Inflammatory macrophage treated with lipopolysaccharide for 4 hours (primary cell): Measurements from ENCODE around the gene OR2V1.
"Not testable (repeated sequence)": the region's sequence is repeated elsewhere in the genome, so short reads cannot be mapped to it uniquely, and the experiment has no call there.

Experiments used
- DNase-seq: peaks from one replicate; pipeline ENCODE4 v3.0.0-alpha.2; 2020

OR2V1 gene

DNA sequence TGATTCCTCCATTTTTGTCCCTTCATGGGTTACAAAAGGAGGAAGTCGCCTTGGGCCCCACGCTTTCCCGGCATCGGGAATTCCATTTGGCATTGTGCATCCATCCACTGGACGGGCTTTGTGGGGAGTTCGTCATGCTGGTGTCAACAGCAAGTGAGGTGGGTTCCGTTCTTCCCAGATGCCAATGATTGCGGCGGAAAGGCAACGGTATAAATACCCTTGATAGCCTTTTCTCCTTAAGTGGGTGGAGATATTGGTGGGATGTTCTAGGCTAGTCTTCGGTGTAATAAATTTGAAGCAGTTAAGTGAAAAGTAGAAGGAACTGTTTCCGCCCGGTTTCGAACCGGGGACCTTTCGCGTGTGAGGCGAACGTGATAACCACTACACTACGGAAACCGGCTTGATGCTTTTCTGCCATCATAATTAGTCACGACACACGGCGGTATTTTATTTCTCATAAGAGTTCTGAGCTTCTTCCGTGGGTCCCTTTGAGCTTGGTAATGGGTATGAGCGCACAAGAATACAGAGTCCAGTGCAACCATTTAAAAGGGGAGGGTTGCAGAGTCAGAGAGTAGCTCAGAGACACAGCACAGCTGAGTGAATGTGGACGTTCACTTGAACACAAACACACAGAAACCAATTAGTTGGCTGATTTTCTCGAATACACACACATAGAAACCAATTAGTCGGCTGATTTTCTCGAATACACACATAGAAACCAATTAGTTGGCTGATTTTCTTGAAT, 28.9 kb downstream of the OR2V1 start:
- not testable (repeated sequence) for DNase-seq

DNA sequence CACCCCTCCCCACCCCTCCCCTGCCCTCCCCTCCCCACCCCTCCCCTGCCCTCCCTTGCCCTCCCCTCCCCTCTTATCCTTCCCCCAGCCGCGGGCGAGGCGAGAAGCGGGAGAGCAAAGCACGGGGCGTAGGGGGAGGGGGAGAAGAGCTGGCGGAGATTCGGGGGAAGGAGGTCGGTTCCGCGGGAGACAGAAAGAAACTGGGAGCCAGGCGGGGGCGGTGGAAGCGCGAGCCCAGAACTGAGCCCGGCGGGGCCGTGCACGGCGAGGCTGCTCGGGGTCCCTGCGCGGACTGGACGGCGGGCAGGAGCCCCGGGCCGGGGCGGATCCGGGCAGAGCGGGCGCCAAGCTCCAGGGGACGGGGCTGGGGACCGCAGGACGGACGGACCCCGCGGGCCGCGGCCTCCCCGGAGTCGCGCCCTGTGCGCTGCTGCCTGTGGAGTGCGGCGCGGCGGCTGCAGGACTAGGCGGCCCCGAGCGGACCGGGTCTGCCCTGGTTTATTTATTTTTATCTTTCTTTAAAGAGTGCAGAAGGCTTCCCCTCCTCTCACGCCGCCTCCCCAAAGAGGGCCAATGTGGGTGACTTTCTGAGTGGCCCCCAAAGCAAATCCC, 29.8 kb downstream of the OR2V1 start:
- not testable (repeated sequence) for DNase-seq

DNA sequence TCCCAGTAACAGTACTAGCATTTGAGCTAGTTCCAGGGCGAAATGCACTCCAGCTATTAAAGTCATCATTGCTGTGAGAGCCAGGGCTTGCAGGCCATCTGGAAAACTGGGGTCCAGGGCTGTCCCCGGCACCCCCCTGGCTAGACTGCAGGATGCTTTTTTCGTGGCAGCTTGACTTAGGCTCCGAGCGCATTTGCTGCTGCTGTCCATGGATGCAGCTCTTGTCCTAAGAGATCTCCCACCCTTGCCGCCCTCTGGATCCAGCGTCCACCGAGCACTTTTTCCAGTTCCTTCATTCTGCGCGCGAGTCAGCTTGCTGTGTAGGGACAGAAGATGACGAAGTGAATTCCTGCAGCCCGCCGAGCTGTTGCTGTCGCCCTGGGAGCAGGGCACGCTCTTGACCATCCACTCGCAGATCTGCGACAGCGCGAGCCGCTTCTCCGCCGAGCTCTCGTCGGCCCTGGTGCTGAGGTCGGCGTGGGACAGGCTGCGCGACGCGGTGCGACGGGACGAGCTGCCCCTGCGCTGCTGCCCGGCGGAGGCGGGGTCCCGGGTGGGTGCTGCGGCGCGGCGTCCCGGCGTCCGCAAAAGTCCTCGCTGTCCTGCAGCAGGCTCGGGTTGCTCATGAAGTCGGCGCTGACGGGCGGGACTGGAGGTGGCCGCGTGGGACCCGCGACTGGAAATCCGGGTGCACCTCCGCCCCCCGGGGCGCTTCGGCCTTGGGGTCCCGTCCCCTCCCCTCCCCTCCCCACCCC, 30.7 kb downstream of the OR2V1 start:
- DNase-seq, result no peak

DNA sequence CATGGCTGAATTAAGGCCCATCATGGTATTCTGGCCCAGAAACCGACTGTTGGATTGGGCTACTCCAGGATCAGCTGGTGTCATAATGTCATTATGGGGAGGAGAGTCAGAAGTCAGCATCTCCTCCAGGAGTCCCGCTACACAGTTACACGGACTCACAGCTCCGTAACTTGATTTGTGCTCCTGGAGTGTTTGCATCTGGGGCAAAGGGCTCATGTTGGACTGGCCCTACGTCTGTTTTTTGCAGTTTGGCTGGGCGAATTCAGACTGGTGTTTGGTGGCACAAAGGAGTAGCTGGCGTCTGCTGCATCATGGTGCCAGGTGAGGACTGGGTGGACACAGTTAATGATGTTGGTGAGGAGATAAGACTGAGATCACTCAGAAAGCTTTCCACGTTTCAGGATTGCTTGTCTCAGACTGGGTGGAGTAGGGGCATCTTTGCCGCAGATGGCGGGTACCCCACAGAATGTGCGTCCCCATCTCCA, 31.3 kb downstream of the OR2V1 start:
- DNase-seq, result no peak

DNA sequence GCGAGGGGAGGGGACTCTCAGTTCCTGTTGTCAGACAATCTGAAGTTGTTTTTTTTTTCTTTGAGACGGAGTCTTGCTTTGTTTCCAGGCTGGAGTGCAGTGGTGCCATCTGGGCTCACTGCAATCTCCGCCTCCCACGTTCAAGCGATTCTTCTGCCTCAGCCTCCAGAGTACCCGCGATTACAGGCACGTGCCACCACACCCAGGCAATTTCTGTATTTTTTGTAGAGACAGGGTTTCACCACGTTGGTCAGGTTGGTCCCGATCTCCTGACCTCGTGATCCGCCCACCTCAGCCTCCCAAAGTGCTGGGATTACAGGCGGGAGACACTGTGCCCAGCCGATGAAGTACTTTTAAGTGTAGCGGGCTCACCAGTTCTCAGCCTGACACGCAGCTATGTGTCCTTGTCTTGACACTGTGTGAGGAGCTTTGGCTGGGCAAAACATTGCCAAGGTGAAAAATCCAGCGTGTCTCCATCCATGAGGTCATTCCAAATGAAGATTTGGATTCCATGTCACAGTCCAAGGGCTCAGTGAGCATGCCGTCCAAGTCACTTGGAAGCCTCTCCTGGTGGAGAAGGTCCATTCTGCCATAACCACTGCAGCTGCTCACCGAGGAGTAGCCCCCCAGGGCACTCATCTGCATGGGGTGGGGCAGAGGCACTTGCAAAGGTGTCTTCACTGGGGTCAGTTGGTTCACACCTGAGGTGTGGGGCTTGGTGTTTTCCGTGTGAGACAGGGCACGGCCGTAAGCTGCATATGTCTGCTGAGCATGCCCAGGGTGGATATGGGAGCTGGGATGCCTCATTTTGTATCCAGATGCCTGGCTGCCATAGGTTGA, 32.0 kb downstream of the OR2V1 start:
- no peak for DNase-seq

DNA sequence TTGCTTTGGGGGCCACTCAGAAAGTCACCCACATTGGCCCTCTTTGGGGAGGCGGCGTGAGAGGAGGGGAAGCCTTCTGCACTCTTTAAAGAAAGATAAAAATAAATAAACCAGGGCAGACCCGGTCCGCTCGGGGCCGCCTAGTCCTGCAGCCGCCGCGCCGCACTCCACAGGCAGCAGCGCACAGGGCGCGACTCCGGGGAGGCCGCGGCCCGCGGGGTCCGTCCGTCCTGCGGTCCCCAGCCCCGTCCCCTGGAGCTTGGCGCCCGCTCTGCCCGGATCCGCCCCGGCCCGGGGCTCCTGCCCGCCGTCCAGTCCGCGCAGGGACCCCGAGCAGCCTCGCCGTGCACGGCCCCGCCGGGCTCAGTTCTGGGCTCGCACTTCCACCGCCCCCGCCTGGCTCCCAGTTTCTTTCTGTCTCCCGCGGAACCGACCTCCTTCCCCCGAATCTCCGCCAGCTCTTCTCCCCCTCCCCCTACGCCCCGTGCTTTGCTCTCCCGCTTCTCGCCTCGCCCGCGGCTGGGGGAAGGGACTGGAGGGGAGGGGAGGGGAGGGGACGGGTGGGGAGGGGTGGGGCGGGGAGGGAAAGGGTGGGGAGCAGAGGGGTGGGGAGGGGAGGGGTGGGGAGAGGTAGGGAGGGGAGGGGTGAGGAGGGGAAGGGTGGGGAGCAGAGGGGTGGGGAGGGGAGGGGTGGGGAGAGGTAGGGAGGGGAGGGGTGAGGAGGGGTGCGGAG, 33.0 kb downstream of the OR2V1 start:
- not testable (repeated sequence) for DNase-seq

DNA sequence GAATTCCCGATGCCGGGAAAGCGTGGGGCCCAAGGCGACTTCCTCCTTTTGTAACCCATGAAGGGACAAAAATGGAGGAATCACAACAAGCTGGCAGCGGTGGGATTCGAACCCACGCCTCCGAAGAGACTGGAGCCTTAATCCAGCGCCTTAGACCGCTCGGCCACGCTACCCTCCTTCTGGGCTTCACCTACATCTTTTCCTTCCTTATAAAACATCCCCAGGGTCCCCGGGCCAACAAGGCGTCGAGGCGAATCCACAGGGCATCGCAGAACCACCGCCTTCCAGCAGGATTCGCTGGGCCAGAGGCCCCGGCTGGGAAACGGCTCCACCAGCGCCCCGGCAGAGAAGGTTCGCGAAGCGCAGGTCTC, 33.6 kb downstream of the OR2V1 start:
- DNase-seq, result not testable (repeated sequence)

DNA sequence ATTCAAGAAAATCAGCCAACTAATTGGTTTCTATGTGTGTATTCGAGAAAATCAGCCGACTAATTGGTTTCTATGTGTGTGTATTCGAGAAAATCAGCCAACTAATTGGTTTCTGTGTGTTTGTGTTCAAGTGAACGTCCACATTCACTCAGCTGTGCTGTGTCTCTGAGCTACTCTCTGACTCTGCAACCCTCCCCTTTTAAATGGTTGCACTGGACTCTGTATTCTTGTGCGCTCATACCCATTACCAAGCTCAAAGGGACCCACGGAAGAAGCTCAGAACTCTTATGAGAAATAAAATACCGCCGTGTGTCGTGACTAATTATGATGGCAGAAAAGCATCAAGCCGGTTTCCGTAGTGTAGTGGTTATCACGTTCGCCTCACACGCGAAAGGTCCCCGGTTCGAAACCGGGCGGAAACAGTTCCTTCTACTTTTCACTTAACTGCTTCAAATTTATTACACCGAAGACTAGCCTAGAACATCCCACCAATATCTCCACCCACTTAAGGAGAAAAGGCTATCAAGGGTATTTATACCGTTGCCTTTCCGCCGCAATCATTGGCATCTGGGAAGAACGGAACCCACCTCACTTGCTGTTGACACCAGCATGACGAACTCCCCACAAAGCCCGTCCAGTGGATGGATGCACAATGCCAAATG, 34.1 kb downstream of the OR2V1 start:
- not testable (repeated sequence) for DNase-seq

DNA sequence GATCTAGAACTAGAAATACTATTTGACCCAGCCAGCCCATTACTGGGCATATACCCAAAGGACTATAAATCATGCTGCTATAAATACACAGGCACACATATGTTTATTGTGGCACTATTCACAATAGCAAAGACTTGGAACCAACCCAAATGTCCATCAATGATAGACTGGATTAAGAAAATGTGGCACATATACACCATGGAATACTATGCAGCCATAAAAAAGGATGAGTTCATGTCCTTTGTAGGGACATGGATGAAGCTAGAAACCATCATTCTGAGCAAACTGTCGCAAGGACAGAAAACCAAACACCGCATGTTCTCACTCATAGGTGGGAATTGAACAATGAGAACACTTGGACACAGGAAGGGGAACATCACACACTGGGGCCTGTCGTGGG, 35.8 kb downstream of the OR2V1 start:
- DNase-seq, result not testable (repeated sequence)

DNA sequence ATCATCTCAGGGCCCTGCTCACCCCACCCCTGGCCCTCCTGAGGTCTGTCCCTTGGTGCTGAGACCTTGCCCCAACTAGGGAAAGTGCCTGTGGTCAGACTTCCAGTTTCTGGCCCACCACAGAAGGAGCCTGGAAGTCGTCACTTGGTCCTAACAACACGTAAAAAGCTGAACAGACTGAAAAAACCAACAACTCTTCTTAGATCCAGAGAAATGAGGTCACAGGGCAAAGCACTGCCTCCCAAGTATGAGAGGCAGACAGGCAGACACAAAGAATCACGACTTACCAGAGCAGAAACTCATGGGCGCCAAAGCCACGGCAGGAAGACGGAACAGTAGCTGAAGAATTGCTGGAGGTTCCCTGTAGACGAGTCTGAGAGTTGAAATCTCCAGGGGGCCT, 38.5 kb downstream of the OR2V1 start:
- no peak for DNase-seq

DNA sequence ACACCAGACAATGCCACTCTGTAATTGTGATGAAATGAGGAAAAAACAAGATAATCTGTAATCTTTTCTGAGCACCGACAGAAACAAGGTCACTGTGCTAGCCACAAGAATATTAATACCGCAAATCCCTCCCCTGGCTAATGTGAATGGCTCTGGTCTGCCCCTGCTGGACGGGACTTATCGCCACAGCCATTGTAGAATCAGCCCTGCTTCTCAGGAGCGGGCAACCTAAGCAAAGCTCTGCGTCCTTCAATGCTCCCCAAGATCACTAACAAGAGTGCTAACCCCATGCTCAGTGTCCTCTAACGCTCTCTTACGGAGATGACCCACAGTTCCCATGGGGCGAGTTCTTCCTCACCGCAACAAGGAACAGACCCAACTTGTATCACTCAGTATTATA, 42.7 kb downstream of the OR2V1 start:
- no peak for DNase-seq

DNA sequence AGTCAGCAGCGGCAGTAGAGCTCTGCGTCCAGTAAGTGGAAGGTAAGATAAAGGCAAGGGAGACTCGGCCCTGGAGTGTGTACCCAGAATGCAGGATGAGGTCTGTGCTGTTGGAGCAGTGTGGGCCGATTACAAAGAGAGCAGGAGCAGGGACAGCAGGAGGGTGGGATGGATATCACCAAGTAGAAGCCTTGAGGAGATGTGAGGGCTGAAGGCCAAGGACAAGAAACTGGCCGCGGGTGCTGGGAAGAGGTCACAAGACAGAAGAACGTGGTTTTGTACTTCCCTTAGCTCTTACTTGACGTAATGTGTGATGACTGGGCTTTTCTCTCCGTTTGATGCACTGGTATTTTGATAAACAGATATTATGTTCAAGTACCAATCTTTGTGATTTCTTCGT, 43.7 kb downstream of the OR2V1 start:
- DNase-seq, result peak; percentile 14

DNA sequence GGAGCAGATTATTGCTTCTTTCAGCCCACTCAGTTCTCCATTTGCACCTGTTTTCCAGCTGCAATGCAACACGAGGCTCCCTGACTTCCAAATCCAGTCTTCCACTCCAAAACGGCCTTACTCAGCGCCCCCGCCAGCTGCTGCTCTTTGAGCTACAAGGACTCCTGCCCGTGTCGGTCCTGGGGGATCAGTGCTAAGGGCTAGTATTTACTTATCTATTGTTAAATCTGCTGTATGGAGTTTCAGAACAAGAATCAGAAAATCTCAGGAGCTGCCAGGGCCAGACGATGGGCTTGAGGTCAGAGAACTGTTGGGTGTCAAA, 44.1 kb downstream of the OR2V1 start:
- no peak for DNase-seq

DNA sequence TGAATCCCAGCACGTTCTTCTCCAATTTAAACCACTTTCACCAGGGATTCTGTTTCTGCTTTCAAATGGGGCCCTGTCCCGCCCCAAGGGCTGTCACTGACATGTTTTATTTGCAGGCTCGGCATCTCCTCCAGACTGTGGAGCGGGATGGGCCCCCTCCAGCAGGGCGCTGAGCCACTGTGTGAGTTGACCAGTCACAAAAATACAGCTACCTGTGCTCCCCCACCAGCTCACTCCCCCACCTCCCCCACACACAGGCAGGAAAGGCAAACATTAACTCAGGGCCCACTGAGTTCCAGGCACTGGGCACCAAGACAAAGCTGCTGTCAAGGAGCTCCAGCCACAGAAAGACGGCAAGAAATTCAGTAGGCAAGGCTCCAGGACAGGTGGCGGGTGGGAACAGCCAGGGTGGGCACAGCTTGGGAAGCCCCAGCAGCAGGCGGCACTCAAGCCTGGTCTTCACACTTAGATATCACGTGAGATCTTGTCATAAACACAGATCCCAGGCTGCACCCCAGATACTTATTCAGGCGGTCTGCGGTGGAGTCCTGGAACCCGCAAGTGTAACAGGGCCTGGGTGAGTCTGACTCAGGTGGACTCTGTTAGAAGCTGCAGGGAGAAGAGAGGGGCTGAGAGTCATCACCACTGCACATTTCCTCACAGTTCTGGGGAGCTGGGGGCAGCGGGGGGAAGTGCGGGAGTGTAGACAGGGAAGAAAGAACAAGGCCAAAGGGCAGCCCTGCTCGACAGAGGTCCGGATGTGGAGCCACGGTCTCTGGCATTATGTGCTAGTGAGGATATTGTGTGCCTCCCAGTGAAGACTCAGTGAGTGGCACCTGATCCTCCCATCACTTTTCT, 44.7 kb downstream of the OR2V1 start:
- no peak for DNase-seq

DNA sequence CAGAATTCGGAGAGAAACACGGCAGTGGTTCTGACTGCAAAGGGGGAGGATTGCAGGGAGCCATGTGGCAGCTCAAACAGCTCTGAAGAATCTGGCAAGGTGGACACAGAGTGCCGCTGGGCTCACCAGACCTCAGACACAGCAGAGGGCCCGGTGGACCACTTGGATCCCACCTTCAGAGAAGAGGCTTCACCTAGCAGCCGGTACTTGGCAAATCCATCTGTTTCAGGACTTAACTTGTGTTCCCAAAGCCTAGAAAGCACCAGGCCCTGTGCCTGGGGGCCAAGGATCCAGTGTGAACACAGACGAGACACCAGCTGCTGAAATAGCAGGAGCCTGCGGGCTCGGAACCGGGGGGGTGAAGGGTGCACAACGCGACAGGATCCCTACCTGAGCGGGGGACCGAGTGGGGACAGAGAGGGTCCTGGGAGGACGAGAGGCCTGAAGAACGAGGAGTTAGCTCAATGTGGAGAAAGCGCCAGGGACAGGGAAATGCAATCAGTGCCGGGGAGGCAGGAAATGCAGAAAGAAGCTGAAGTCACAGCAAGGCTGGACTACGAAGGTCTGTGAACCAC, 46.3 kb downstream of the OR2V1 start:
- no peak for DNase-seq

DNA sequence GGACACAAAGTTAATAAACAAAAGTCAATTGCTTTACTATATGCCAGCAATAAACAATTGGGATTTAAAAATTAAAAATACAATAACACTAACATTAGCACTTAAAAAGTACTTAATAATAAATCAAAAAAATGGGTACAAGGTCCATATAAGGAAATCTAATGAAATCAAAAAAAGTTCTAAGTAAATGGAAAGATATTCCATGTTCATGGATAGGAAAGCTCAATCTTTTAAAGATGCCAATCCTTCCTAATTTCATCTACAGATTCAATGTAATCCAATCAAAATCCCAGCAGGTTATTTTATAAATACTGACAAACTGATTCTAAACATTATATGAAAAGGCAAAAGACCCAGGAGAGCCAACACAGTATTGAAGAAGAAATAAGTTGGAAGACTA, 49.0 kb downstream of the OR2V1 start:
- DNase-seq, result no peak

DNA sequence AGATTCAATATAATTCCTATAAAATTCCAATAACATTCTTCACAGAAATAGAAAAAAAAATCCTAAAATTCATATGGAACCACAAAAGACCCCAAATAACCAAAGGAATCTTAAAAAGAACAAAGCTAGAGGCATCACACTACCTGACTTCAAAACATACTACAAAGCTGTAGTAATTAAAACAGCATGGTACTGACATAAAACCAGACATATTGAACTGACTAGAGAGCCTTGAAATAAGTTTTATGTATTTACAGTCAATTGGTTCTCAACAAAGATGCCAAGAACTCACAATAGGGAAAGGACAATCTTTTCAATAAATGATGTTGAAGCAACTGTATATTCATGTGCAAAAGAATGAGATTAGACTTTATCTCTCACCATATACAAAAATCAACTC, 54.0 kb downstream of the OR2V1 start:
- no peak for DNase-seq
